Nephron (organoid): ENCODE results near the gene THRB.
"Not testable (repeated sequence)": the region's sequence is repeated elsewhere in the genome, so short reads cannot be mapped to it uniquely, and the experiment has no call there.

Experiments used
- H3K27ac Mint-ChIP-seq, 3 experiments: 2 replicates each; pipeline ENCODE4 v1.8.0; 2020; ENCODE audit warnings: mixed read lengths in 3 of 3, mild to moderate bottlenecking in 2 of 3, moderate library complexity in 1 of 3
- H3K27me3 Mint-ChIP-seq: 2 replicates; pipeline ENCODE4 v1.8.0; 2021; ENCODE audit warnings: low read depth, mild to moderate bottlenecking, moderate library complexity, mixed read lengths
- H3K36me3 Mint-ChIP-seq: 2 replicates; pipeline ENCODE4 v1.8.0; 2020; ENCODE audit warnings: low read depth, mixed read lengths
- H3K4me1 Mint-ChIP-seq: 2 replicates; pipeline ENCODE4 v1.8.0; 2020; ENCODE audit warnings: mixed read lengths
- H3K4me3 Mint-ChIP-seq, 3 experiments: 2 replicates each; pipeline ENCODE4 v1.8.0; 2020; ENCODE audit warnings: mild to moderate bottlenecking in 3 of 3, mixed read lengths in 3 of 3, moderate library complexity in 2 of 3
- H3K9me3 Mint-ChIP-seq: 2 replicates; pipeline ENCODE4 v1.8.0; 2020; ENCODE audit warnings: mixed read lengths
- TF ChIP-seq, protein P1 (sequence below), 3 experiments: fragments of 200-600 bp; sonication (generic); IDR thresholded peaks; one replicate each; pipeline ENCODE4 v1.5.0; 2021; ENCODE audit warnings: antibody characterized with exemption in 3 of 3; ENCODE audit not compliant: unreplicated experiment in 3 of 3

THRB gene

DNA sequence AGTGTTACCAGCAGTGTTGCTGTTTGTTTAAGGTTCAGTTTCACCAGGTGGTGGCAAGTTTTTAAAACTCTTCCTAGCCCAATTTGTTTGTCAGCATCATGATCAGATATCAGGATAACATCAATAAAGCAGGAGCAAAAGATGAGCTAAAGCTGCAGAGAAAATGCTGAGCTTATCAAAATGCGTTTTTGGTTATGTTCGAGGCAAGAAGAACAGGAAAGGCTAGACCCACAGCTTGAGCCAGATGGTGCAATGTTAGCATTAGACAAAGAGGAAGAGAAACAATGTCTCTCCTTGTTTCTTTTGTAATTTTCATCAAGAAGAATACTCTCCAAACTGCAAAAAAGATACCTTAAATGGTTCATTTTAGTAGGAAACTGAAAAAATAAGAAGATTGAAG is 66.2 kb downstream of the THRB start:
- Mint-ChIP-seq H3K27ac (no peak overlapping the region), H3K9me3 (peaks cover 14% of the 10 kb centered on the region), H3K4me3 (no peak overlapping the region), H3K4me1 (peaks cover 12% of the 10 kb centered on the region), H3K36me3 (no peaks in the 10 kb centered on the region), H3K27me3 (no peaks in the 10 kb centered on the region)
- TF ChIP-seq, protein P1, sequence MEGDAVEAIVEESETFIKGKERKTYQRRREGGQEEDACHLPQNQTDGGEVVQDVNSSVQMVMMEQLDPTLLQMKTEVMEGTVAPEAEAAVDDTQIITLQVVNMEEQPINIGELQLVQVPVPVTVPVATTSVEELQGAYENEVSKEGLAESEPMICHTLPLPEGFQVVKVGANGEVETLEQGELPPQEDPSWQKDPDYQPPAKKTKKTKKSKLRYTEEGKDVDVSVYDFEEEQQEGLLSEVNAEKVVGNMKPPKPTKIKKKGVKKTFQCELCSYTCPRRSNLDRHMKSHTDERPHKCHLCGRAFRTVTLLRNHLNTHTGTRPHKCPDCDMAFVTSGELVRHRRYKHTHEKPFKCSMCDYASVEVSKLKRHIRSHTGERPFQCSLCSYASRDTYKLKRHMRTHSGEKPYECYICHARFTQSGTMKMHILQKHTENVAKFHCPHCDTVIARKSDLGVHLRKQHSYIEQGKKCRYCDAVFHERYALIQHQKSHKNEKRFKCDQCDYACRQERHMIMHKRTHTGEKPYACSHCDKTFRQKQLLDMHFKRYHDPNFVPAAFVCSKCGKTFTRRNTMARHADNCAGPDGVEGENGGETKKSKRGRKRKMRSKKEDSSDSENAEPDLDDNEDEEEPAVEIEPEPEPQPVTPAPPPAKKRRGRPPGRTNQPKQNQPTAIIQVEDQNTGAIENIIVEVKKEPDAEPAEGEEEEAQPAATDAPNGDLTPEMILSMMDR (IDR thresholded peaks at IDR 0.05; ENCODE audit: unreplicated experiment in 3 of 3), result no peak

DNA sequence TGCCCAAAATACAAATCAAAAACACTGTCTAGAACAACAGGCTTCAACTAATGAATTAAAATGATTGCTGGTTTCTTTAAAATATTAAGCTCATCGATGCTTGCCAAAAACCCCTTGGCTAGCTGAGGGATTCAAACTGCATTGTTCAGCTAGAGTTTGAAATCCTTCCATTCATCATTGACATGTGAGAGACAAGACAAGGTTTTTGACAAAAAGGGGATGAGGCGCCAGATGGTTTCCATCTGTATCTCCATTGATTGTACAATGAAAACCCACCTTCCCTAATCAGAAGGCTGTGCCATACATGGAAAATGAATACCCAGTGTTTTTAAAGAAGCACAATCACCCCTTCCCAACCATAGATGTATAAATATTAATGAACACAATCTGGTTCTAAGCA is 67.8 kb downstream of the THRB start:
- Mint-ChIP-seq H3K27me3 (no peaks in the 10 kb centered on the region), H3K36me3 (no peaks in the 10 kb centered on the region), H3K4me1 (peaks cover 12% of the 10 kb centered on the region), H3K27ac (peak overlapping the region in 1 of 3 experiments; percentile 35), H3K9me3 (peaks cover 14% of the 10 kb centered on the region), H3K4me3 (no peak overlapping the region)
- TF ChIP-seq, protein P1 (IDR thresholded peaks at IDR 0.05; ENCODE audit: unreplicated experiment in 3 of 3), result no peak

DNA sequence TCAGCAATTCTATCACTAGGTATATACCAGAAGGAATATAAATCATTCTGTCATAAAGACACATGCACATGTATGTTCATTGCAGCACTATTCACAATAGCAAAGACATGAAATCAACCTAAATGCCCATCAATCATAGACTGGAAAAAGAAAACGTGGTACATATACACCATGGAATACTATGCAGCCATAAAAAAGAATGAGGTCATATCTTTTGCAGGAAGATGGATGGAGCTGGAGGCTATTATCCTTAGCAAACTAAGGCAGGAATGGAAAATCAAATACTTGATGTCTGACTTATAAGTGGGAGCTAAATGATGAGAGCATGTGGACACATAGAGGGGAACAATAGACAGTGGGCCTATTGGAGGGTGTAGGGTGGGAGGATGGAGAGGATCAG is 73.8 kb downstream of the THRB start:
- not testable (repeated sequence) for H3K27me3 Mint-ChIP-seq, H3K4me3 Mint-ChIP-seq, H3K36me3 Mint-ChIP-seq, H3K27ac Mint-ChIP-seq, H3K4me1 Mint-ChIP-seq, H3K9me3 Mint-ChIP-seq

DNA sequence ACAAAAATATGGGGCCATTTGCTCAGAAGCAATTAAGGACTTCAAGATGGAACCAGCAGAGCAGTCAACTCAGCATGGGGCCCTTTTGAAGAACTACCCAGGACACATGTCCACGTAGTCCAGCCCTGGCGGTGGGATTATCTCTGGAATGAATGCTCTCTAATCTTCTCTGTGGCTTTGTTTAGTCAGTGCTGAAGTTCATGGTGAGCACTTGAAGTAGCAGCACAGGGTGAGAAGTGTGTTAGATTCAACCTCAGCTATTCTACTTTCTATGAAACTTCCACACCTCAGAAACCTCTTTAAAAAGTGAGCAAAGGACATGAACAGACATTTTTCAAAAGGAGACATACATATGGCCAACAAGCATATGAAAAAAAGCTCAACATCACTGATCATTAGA is 74.4 kb downstream of the THRB start:
- H3K36me3 Mint-ChIP-seq, result no peaks in the 10 kb centered on the region
- H3K4me1 Mint-ChIP-seq, result peaks cover 6% of the 10 kb centered on the region
- no peak overlapping the region for H3K4me3 Mint-ChIP-seq
- H3K9me3 Mint-ChIP-seq, result no peaks in the 10 kb centered on the region
- TF ChIP-seq, protein P1 (IDR thresholded peaks at IDR 0.05; ENCODE audit: unreplicated experiment in 3 of 3), result no peak
- no peaks in the 10 kb centered on the region for H3K27me3 Mint-ChIP-seq
- H3K27ac Mint-ChIP-seq, result no peak overlapping the region

DNA sequence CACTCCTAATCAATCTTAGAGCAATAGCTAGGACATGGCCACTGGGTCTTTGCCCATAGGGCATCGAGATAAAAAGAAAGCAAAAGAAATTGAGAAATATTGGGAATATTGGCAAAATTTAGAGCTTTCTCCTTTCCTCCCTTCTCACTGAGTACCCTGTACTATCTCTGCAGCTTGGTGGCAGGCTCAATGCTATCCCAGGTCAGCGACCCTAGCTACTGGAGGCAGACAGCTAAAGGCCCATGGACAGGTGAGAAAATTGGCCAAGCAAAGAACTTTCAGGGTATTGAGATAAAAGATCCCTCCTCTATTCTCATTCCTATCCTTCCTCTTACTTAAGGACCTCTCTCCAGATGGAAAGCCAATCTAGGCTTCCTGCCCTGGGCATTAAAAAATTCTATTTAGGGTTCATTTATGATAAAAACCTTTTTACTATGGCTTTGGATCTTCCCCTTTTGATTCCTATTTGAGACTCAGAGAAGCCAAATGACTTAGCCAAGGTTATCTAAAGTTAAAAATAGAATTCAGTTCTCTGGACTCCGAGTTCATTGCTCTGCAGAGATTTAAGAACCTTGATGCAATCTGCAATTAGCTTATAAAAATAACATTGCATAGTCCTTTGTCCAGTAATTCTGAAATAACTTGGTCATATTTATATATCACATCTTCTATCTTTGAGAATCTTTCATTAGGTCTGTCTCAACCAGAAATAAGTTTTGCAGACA is 75.4 kb downstream of the THRB start:
- no peak overlapping the region for H3K27ac Mint-ChIP-seq

DNA sequence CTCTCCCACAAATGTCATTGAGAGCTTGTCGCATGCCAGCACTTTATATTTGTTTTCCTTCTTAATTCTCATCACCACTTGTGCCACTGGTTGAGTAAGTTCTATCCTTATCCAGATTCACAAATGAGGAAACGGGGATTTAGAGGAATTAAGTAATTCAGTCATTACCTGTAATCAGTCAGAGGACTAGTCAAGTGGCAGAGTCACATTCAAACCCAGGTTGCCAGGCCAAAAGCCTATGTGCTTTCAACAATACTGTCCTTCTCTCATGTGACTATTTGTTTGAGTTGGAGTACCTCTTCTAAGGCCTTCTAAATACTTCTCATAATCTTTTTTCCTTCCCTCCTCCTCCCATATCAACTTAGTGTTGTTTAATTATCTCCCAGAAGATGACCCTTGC is 76.9 kb downstream of the THRB start:
- H3K9me3 Mint-ChIP-seq, result no peaks in the 10 kb centered on the region
- no peak overlapping the region for H3K27ac Mint-ChIP-seq
- H3K27me3 Mint-ChIP-seq, result peaks cover 4% of the 10 kb centered on the region
- TF ChIP-seq, protein P1 (IDR thresholded peaks at IDR 0.05; ENCODE audit: unreplicated experiment in 3 of 3), result no peak
- no peak overlapping the region for H3K4me3 Mint-ChIP-seq
- peaks cover 6% of the 10 kb centered on the region for H3K4me1 Mint-ChIP-seq
- no peaks in the 10 kb centered on the region for H3K36me3 Mint-ChIP-seq

More for the DNA sequence above, 75.4 kb downstream of the THRB start:
- Mint-ChIP-seq H3K4me1 (peaks cover 6% of the 10 kb centered on the region), H3K27me3 (peaks cover 3% of the 10 kb centered on the region), H3K4me3 (no peak overlapping the region), H3K9me3 (no peaks in the 10 kb centered on the region), H3K36me3 (no peaks in the 10 kb centered on the region)
- TF ChIP-seq, protein P1 (IDR thresholded peaks at IDR 0.05; ENCODE audit: unreplicated experiment in 3 of 3), result no peak
